Subcutaneous abdominal adipose tissue (tissue), 5 donors: ENCODE results near the gene ZNF831.

Experiments used
- H3K27ac ChIP-seq: one replicate; pipeline ENCODE4 v1.7.0; 2013; ENCODE audit warnings: low read depth, mild to moderate bottlenecking, inconsistent platforms, low read length, moderate library complexity
- H3K27me3 ChIP-seq, 5 donors: one replicate each; pipeline ENCODE4 v1.7.0; 2013; ENCODE audit warnings: low read length in 5 of 5, inconsistent platforms in 1 of 5; ENCODE audit not compliant: control insufficient read depth in 5 of 5, insufficient read depth in 4 of 5
- H3K36me3 ChIP-seq, 5 donors: one replicate each; pipeline ENCODE4 v1.7.0; 2013; ENCODE audit warnings: low read length in 5 of 5; ENCODE audit not compliant: control insufficient read depth in 5 of 5, insufficient read depth in 5 of 5
- H3K4me1 ChIP-seq, 5 donors: one replicate each; pipeline ENCODE4 v1.7.0; 2013; ENCODE audit warnings: low read length in 5 of 5, mild to moderate bottlenecking in 3 of 5, moderate library complexity in 1 of 5; ENCODE audit not compliant: control insufficient read depth in 5 of 5, insufficient read depth in 5 of 5
- H3K4me3 ChIP-seq, 5 donors: one replicate each; pipeline ENCODE4 v1.7.0; 2013; ENCODE audit warnings: low read length in 5 of 5, low read depth in 1 of 5
- H3K9ac ChIP-seq, 5 donors: one replicate each; pipeline ENCODE4 v1.7.0; 2013; ENCODE audit warnings: low read length in 5 of 5, mild to moderate bottlenecking in 4 of 5, moderate library complexity in 3 of 5
- H3K9me3 ChIP-seq, 5 donors: one replicate each; pipeline ENCODE4 v1.7.0; 2013; ENCODE audit warnings: low read length in 5 of 5; ENCODE audit not compliant: control insufficient read depth in 5 of 5
- donor health status: healthy.
- donor health status: healthy.
- donor health status: healthy.
- donor health status: healthy.
- donor health status: healthy.

The ZNF831 gene

GRCh38 chr20:59139998-59140397 is 23.6 kb upstream of the ZNF831 start:
- Histone ChIP-seq H3K9ac (no peak overlapping the region), H3K36me3 (no peaks in the 10 kb centered on the region), H3K4me1 (peaks cover 0 to 13% (median 0%) of the 10 kb centered on the region in 5 donors), H3K27ac (no peak overlapping the region), H3K27me3 (peaks cover 0 to 3% (median 0%) of the 10 kb centered on the region in 5 donors), H3K4me3 (no peak overlapping the region), H3K9me3 (peaks cover 0 to 3% (median 0%) of the 10 kb centered on the region in 5 donors)

GRCh38 chr20:59141818-59142581 is 21.6 kb upstream of the ZNF831 start:
- Histone ChIP-seq H3K36me3 (no peaks in the 10 kb centered on the region), H3K9me3 (peaks cover 0 to 3% (median 0%) of the 10 kb centered on the region in 5 donors)

GRCh38 chr20:59143326-59143725 is 20.3 kb upstream of the ZNF831 start:
- Histone ChIP-seq H3K4me1 (peaks cover 11 to 31% (median 20%) of the 10 kb centered on the region in 5 donors), H3K27me3 (peaks cover 0 to 4% (median 0%) of the 10 kb centered on the region in 5 donors), H3K27ac (no peak overlapping the region), H3K36me3 (no peaks in the 10 kb centered on the region), H3K9ac (no peak overlapping the region), H3K4me3 (no peak overlapping the region), H3K9me3 (peaks cover 0 to 3% (median 0%) of the 10 kb centered on the region in 5 donors)

More at GRCh38 chr20:59141818-59142581, 21.6 kb upstream of the ZNF831 start:
- no peak overlapping the region for H3K9ac ChIP-seq
- peaks cover 0 to 4% (median 0%) of the 10 kb centered on the region in 5 donors for H3K27me3 ChIP-seq
- H3K4me3 ChIP-seq: no peak overlapping the region
- H3K4me1 ChIP-seq: peaks cover 6 to 22% (median 10%) of the 10 kb centered on the region in 5 donors
- H3K27ac ChIP-seq: no peak overlapping the region

- H3K36me3 ChIP-seq: no peaks in the 10 kb centered on the region
- H3K27ac ChIP-seq: no peak overlapping the region
- H3K4me3 ChIP-seq: no peak overlapping the region
- H3K9me3 ChIP-seq: peaks cover 0 to 3% (median 0%) of the 10 kb centered on the region in 5 donors
- H3K4me1 ChIP-seq: peaks cover 11 to 31% (median 22%) of the 10 kb centered on the region in 5 donors
- H3K27me3 ChIP-seq: peaks cover 0 to 4% (median 0%) of the 10 kb centered on the region in 5 donors
- H3K9ac ChIP-seq: no peak overlapping the region
Observed at GRCh38 chr20:59144179-59144830, 19.3 kb upstream of the ZNF831 start.

- Histone ChIP-seq H3K4me3 (no peak overlapping the region), H3K27ac (no peak overlapping the region), H3K36me3 (no peaks in the 10 kb centered on the region), H3K9ac (no peak overlapping the region), H3K27me3 (peaks cover 0 to 4% (median 0%) of the 10 kb centered on the region in 5 donors), H3K4me1 (peaks cover 11 to 35% (median 27%) of the 10 kb centered on the region in 5 donors), H3K9me3 (peaks cover 0 to 3% (median 0%) of the 10 kb centered on the region in 5 donors)
Observed at GRCh38 chr20:59144831-59145196, 18.8 kb upstream of the ZNF831 start.

- Histone ChIP-seq H3K4me1 (peaks cover 11 to 39% (median 29%) of the 10 kb centered on the region in 5 donors), H3K4me3 (no peak overlapping the region), H3K9me3 (peaks cover 0 to 3% (median 0%) of the 10 kb centered on the region in 5 donors), H3K9ac (no peak overlapping the region), H3K36me3 (no peaks in the 10 kb centered on the region), H3K27me3 (peaks cover 0 to 4% (median 0%) of the 10 kb centered on the region in 5 donors), H3K27ac (no peak overlapping the region)
Observed at GRCh38 chr20:59145247-59145923, 18.2 kb upstream of the ZNF831 start.

- Histone ChIP-seq H3K27me3 (peaks cover 0 to 4% (median 0%) of the 10 kb centered on the region in 5 donors), H3K4me1 (peaks cover 11 to 41% (median 29%) of the 10 kb centered on the region in 5 donors), H3K9me3 (peaks cover 0 to 3% (median 0%) of the 10 kb centered on the region in 5 donors), H3K36me3 (no peaks in the 10 kb centered on the region), H3K9ac (no peak overlapping the region), H3K4me3 (no peak overlapping the region), H3K27ac (peak overlapping the region; percentile 44)
Observed at GRCh38 chr20:59145924-59146779, 17.5 kb upstream of the ZNF831 start.

GRCh38 chr20:59146780-59147565 is 16.6 kb upstream of the ZNF831 start:
- H3K27me3 ChIP-seq: peaks cover 0 to 4% (median 0%) of the 10 kb centered on the region in 5 donors
- no peak overlapping the region for H3K9ac ChIP-seq
- peaks cover 0 to 3% (median 0%) of the 10 kb centered on the region in 5 donors for H3K9me3 ChIP-seq
- H3K27ac ChIP-seq: peak overlapping the region; percentile 44
- peaks cover 11 to 41% (median 29%) of the 10 kb centered on the region in 5 donors for H3K4me1 ChIP-seq
- H3K36me3 ChIP-seq: no peaks in the 10 kb centered on the region
- peak overlapping the region in 1 of 5 donors; percentile 32 for H3K4me3 ChIP-seq

- peaks cover 11 to 44% (median 32%) of the 10 kb centered on the region in 5 donors for H3K4me1 ChIP-seq
- H3K36me3 ChIP-seq: no peaks in the 10 kb centered on the region
- no peaks in the 10 kb centered on the region for H3K9me3 ChIP-seq
- no peak overlapping the region for H3K9ac ChIP-seq
- no peak overlapping the region for H3K4me3 ChIP-seq
- H3K27ac ChIP-seq: no peak overlapping the region
- H3K27me3 ChIP-seq: peaks cover 0 to 4% (median 0%) of the 10 kb centered on the region in 5 donors
Observed at GRCh38 chr20:59147586-59147985, 16.0 kb upstream of the ZNF831 start.
